K562 (cell line): ENCODE measurements around the gene CRHR1. TPM values are rescaled to one million over a fixed set of nuclear protein-coding genes. Genes with fewer than 3 reads are reported as not detected.

Source experiments
- ATAC-seq: fragments of 200-7000 bp; cut with Tn5 transposase; 3 replicates; pipeline ENCODE4 v1.9.1; 2020; ENCODE audit warnings: moderate library complexity
- BruUV-seq: library from RNA; stranded (reverse); fragments of 400-500 nt; replicated peaks from 2 replicates; lab custom pipeline; 2021; lab: Mats Ljungman, UMichigan
- CTCF ChIA-PET: fragments of 300-600 bp; formaldehyde crosslinking; extraction: SDS; loops from one replicate; lab custom pipeline; 2021; ENCODE audit warnings: low intra/inter-chr PET ratio; lab: Yijun Ruan, JAX
- POLR2A ChIA-PET: fragments of 300-600, 350-650 bp; sonication (Branson Sonifier 250); formaldehyde crosslinking; extraction: SDS; loops from one replicate; lab custom pipeline; 2021; ENCODE audit warnings: antibody characterized with exemption, inconsistent platforms; lab: Yijun Ruan, JAX
- DNase-seq, 4 experiments: peaks; one replicate each; pipeline versions ENCODE4 v3.0.0 to v3.0.0-alpha.2; 2011 to 2018; ENCODE audit warnings: low spot score in 3 of 4, mixed read lengths in 3 of 4; ENCODE audit errors: extremely low read depth in 1 of 4
- FAIRE-seq: peaks from 2 replicates; lab custom pipeline; 2011; peaks lifted over from hg19 to GRCh38; lab: Jason Lieb, UNC
- H2AFZ ChIP-seq: 2 replicates; pipeline ENCODE4 v1.6.0; 2011; ENCODE audit warnings: low read depth, low read length, control low read depth, inconsistent platforms
- H3K27ac ChIP-seq: fragments of 200-600 bp; 3 replicates; pipeline ENCODE4 v1.8.0; 2011; ENCODE audit warnings: low read depth, mild to moderate bottlenecking, control low read depth, inconsistent platforms, low read length, moderate library complexity, mixed read lengths; ENCODE audit errors: extremely low read depth
- H3K27me3 ChIP-seq, 2 experiments: fragments of 300-600 bp in 1 of 2; 2 replicates in 1 of 2; 3 replicates in 1 of 2; pipeline versions ENCODE4 v1.6.0 to v1.8.0; 2011; ENCODE audit warnings: inconsistent platforms in 2 of 2, low read length in 2 of 2, mild to moderate bottlenecking in 1 of 2, mixed read lengths in 1 of 2, moderate library complexity in 1 of 2; ENCODE audit not compliant: control insufficient read depth in 2 of 2, insufficient read depth in 2 of 2
- H3K36me3 ChIP-seq: fragments of 300-600 bp; 3 replicates; pipeline ENCODE4 v1.8.0; 2011; ENCODE audit warnings: mild to moderate bottlenecking, low read length, inconsistent platforms; ENCODE audit not compliant: control insufficient read depth, insufficient read depth
- H3K4me1 ChIP-seq, 2 experiments: fragments of 200-600 bp in 1 of 2; replicated peaks in 1 of 2; 2 replicates in 1 of 2; 3 replicates in 1 of 2; pipeline versions ENCODE4 v1.5.1 to v1.8.0; 2011; ENCODE audit warnings: inconsistent platforms in 2 of 2, low read length in 2 of 2, mild to moderate bottlenecking in 1 of 2, mixed read lengths in 1 of 2, moderate library complexity in 1 of 2; ENCODE audit not compliant: control insufficient read depth in 2 of 2, insufficient read depth in 2 of 2
- H3K4me2 ChIP-seq: 2 replicates; pipeline ENCODE4 v1.6.1; 2011; ENCODE audit warnings: low read length, control low read depth, inconsistent platforms, mixed read lengths; ENCODE audit not compliant: insufficient read depth
- H3K4me3 ChIP-seq: fragments of 200-600 bp; sonication (generic), shearing (Covaris generic); 2 replicates; pipeline ENCODE4 v1.5.1; 2016; ENCODE audit warnings: control low read depth, inconsistent platforms
- H3K79me2 ChIP-seq: fragments of 200-600 bp; 3 replicates; pipeline ENCODE4 v1.8.0; 2011; ENCODE audit warnings: low read length, inconsistent platforms; ENCODE audit not compliant: control insufficient read depth, insufficient read depth
- H3K9ac ChIP-seq, 2 experiments: 2 replicates each; pipeline versions ENCODE4 v1.6.0 to v1.6.1; 2011; ENCODE audit warnings: low read depth in 2 of 2, low read length in 2 of 2, control low read depth in 1 of 2, inconsistent platforms in 1 of 2, mild to moderate bottlenecking in 1 of 2, mixed read lengths in 1 of 2; ENCODE audit not compliant: insufficient read depth in 1 of 2
- H3K9me1 ChIP-seq: one replicate; pipeline ENCODE4 v1.6.0; 2011; ENCODE audit warnings: inconsistent platforms, mild to moderate bottlenecking, low read length, moderate library complexity; ENCODE audit not compliant: control insufficient read depth, insufficient read depth
- H3K9me3 ChIP-seq: replicated peaks from 2 replicates; pipeline ENCODE4 v1.5.1; 2011; ENCODE audit warnings: low read depth, low read length, inconsistent platforms; ENCODE audit not compliant: control insufficient read depth, insufficient read depth
- H4K20me1 ChIP-seq: replicated peaks from 2 replicates; pipeline ENCODE4 v1.6.1; 2011; ENCODE audit warnings: low read length, inconsistent platforms, mixed read lengths; ENCODE audit not compliant: control insufficient read depth, insufficient read depth
- ADNP ChIP-seq: fragments of 200-800 bp; sonication (Bioruptor generic); IDR thresholded peaks from 2 replicates; pipeline ENCODE4 v1.6.1; 2016; ENCODE audit warnings: missing genetic modification characterization, missing compliant biosample characterization
- BCOR ChIP-seq: fragments of 450-650 bp; IDR thresholded peaks from 2 replicates; pipeline ENCODE4 v1.6.1; 2016
- NR2C1 ChIP-seq, 2 experiments: fragments of 450-650 bp; IDR thresholded peaks; 2 replicates each; pipeline ENCODE4 v1.6.1; 2017; ENCODE audit warnings: mild to moderate bottlenecking in 2 of 2, antibody characterized with exemption in 1 of 2, inconsistent platforms in 1 of 2, missing compliant biosample characterization in 1 of 2, missing genetic modification characterization in 1 of 2
- NR2C2 ChIP-seq, 2 experiments: fragments of 200-800 bp in 1 of 2; sonication (Bioruptor generic) in 1 of 2; sonication (generic) in 1 of 2; formaldehyde crosslinking in 1 of 2; IDR thresholded peaks; 2 replicates each; pipeline versions ENCODE4 v1.6.1 to v1.8.0; 2016 to 2022; ENCODE audit warnings: mild to moderate bottlenecking in 1 of 2, missing compliant biosample characterization in 1 of 2, missing genetic modification characterization in 1 of 2, missing genetic modification reagents in 1 of 2
- ZFP36 ChIP-seq: fragments of 150-350 bp; IDR thresholded peaks from 2 replicates; pipeline ENCODE4 v1.6.1; 2018; ENCODE audit warnings: low read length, low read depth; ENCODE audit not compliant: partially characterized antibody
- ZKSCAN1 ChIP-seq: fragments of 150-350 bp; IDR thresholded peaks from 2 replicates; pipeline ENCODE4 v1.6.1; 2016; ENCODE audit warnings: low read depth, low read length
- ZNF583 ChIP-seq: fragments of 250-450 bp; sonication (Bioruptor Pico); IDR thresholded peaks from 2 replicates; pipeline ENCODE4 v1.4.0; 2020
- WGBS: fragments of 100-300 bp; shearing (Covaris generic); methylation state at CpG from one replicate; pipeline ENCODE4 v1.1.6; 2016; ENCODE audit warnings: low coverage, mixed read lengths; ENCODE audit not compliant: insufficient coverage; ENCODE audit errors: missing lambda C conversion rate; 5-methylcytosine and 5-hydroxymethylcytosine counted together
- in situ Hi-C: fragments of 300-500 bp; cut with MboI; formaldehyde crosslinking; loops from 4 replicates; pipeline ENCODE4 v1.15.0; 2018; ENCODE audit warnings: inconsistent platforms, mixed read lengths
- intact Hi-C: fragments of 100-400 bp; cut with micrococcal nuclease; formaldehyde crosslinking; loops from 2 replicates; pipeline ENCODE4 v1.14.2; 2022
- polyA plus RNA-seq, 8 experiments: library from polyadenylated mRNA; depleted of rRNA in 4 of 8; stranded (reverse) in 5 of 8; unstranded in 3 of 8; fragments of >200 nt; fragmentation: Nextera tagmentation in 2 of 8; fragmentation: Illumina TruSeq in 1 of 8; extraction: Ambion mirVana in 2 of 8; extraction: Trizol in 1 of 8; gene quantifications; 2 replicates each; pipeline versions ENCODE4 v1.2.1 to v1.2.3, GENCODE V29; 2011 to 2014; ENCODE audit warnings: inconsistent platforms in 1 of 8, missing spikeins in 1 of 8
- total RNA-seq, 7 experiments: library from RNA; depleted of rRNA in 6 of 7; stranded (reverse); fragments of >200 nt in 6 of 7; fragmentation: Illumina TruSeq in 2 of 7; extraction: Trizol in 2 of 7; gene quantifications; 2 replicates each; pipeline versions ENCODE4 v1.2.1 to v1.2.3, GENCODE V29; 2011 to 2021; ENCODE audit warnings: low replicate concordance in 1 of 7
- TF ChIP-seq, protein P1 (sequence below), 2 experiments: fragments of 450-650 bp; formaldehyde crosslinking in 1 of 2; IDR thresholded peaks; 2 replicates each; pipeline versions ENCODE4 v1.4.0 to v1.6.1; 2014 to 2020; ENCODE audit warnings: mild to moderate bottlenecking in 2 of 2, borderline replicate concordance in 1 of 2, low read depth in 1 of 2
- TF ChIP-seq, protein P2 (sequence below), 2 experiments: fragments of 250-450 bp in 1 of 2; fragments of 450-650 bp in 1 of 2; sonication (Bioruptor Pico) in 1 of 2; IDR thresholded peaks; 2 replicates each; pipeline versions ENCODE4 v1.6.1 to v1.8.0; 2016 to 2021; ENCODE audit warnings: mild to moderate bottlenecking in 2 of 2, moderate library complexity in 2 of 2, missing compliant biosample characterization in 1 of 2, missing genetic modification characterization in 1 of 2

CRHR1 gene
- total and polyA plus RNA-seq, 9 of the 15 experiments (the other 6 are each of a cell fraction or from before 2014, with no cell fraction given), result 0.05 TPM; not detected in 8

DNA sequence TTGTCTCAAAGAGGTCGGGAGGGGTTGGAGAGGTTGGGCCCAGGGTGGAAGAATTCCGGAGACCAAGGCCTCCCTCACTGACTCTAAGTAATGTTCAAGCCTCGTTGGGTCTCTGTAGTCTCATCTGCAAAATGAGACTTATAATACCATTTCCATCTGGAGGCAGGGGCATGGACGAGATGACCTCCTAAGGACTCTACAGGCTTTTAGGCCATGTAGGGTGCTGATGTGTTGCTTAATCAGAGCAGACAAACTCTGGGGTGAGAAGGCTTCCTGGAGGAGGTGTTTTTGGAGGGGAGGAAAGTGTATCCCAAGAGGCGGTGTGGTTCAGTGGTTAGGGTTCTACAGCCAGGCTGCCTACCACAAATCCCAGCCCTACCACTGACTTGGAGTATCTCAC lies 63.6 kb downstream of the CRHR1 start:
- no peaks in the 10 kb centered on the region for H3K9me3 ChIP-seq
- BruUV-seq, result no TSS peak
- peaks cover 12 to 73% of the 10 kb centered on the region in 2 experiments; a peak in 3 of 5 replicates for H3K27me3 ChIP-seq

More for the DNA sequence above, 63.6 kb downstream of the CRHR1 start:
- DNase-seq, result no peak
- Histone ChIP-seq H3K36me3 (no peaks in the 10 kb centered on the region), H3K27ac (no peak overlapping the region), H4K20me1 (no peaks in the 10 kb centered on the region; the same call in 1 of the 2 replicates), H2AFZ (no peak overlapping the region), H3K4me2 (no peak overlapping the region), H3K79me2 (no peaks in the 10 kb centered on the region), H3K4me3 (no peak overlapping the region), H3K9ac (no peak overlapping the region), H3K4me1 (peaks cover 0 to 13% of the 10 kb centered on the region in 2 experiments; a peak in 2 of 5 replicates), H3K9me1 (no peaks in the 10 kb centered on the region)
- in situ Hi-C loops (loop anchor here (25.0 kb wide), 1 partner anchor 435 kb away; no protein-coding TSS in a partner anchor), intact Hi-C loops (no loop called here)
- no peak for ATAC-seq
- POLR2A ChIA-PET, result no interaction called here
- CTCF ChIA-PET, result no interaction called here
- 4% methylated on average over 4 of the region's 5 CpGs for WGBS
- FAIRE-seq, result no peak
- TF ChIP-seq NR2C1 (IDR thresholded peaks at IDR 0.05) (peak; percentile 70), NR2C1 (tag; IDR thresholded peaks at IDR 0.05) (peak; percentile 39), NR2C2 (CRISPR knock-in tag; IDR thresholded peaks at IDR 0.05) (peak; percentile 46; the same call in 1 of the 2 replicates), NR2C2 (tag; IDR thresholded peaks at IDR 0.05) (peak; percentile 50; the same call in 1 of the 2 replicates), ZNF583 (CRISPR knock-in tag) (no peak), BCOR (peak; percentile 46; the same call in 1 of the 2 replicates), ADNP (tag) (0 out of 2 replicates have a peak, but pooled peaks have one; percentile 26), ZKSCAN1 (0 out of 2 replicates have a peak, but pooled peaks have one; percentile 3), ZFP36 (peak; percentile 44)
- TF ChIP-seq, protein P1, sequence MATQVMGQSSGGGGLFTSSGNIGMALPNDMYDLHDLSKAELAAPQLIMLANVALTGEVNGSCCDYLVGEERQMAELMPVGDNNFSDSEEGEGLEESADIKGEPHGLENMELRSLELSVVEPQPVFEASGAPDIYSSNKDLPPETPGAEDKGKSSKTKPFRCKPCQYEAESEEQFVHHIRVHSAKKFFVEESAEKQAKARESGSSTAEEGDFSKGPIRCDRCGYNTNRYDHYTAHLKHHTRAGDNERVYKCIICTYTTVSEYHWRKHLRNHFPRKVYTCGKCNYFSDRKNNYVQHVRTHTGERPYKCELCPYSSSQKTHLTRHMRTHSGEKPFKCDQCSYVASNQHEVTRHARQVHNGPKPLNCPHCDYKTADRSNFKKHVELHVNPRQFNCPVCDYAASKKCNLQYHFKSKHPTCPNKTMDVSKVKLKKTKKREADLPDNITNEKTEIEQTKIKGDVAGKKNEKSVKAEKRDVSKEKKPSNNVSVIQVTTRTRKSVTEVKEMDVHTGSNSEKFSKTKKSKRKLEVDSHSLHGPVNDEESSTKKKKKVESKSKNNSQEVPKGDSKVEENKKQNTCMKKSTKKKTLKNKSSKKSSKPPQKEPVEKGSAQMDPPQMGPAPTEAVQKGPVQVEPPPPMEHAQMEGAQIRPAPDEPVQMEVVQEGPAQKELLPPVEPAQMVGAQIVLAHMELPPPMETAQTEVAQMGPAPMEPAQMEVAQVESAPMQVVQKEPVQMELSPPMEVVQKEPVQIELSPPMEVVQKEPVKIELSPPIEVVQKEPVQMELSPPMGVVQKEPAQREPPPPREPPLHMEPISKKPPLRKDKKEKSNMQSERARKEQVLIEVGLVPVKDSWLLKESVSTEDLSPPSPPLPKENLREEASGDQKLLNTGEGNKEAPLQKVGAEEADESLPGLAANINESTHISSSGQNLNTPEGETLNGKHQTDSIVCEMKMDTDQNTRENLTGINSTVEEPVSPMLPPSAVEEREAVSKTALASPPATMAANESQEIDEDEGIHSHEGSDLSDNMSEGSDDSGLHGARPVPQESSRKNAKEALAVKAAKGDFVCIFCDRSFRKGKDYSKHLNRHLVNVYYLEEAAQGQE (IDR thresholded peaks at IDR 0.05; ENCODE audit: borderline replicate concordance), result no peak
- TF ChIP-seq, protein P1 (CRISPR knock-in tag; IDR thresholded peaks at IDR 0.05; ENCODE audit: low read depth), result no peak
- TF ChIP-seq, protein P2, sequence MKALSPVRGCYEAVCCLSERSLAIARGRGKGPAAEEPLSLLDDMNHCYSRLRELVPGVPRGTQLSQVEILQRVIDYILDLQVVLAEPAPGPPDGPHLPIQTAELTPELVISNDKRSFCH (CRISPR knock-in tag; IDR thresholded peaks at IDR 0.05), result no peak
- TF ChIP-seq, protein P2 (tag; IDR thresholded peaks at IDR 0.05), result no peak
